Colon (tissue), 2 donors: ENCODE data around the gene BEND3.

Experiments
- FAIRE-seq: peaks from 2 replicates; lab custom pipeline; 2012; peaks lifted over from hg19 to GRCh38; lab: Jason Lieb, UNC
- donor health status: control.
- donor health status: control.

Gene BEND3

GRCh38 chr6:107083047-107083768, 32.1 kb downstream of the BEND3 start:
- no peak for FAIRE-seq

GRCh38 chr6:107082045-107082444, 33.3 kb downstream of the BEND3 start:
- FAIRE-seq: no peak

GRCh38 chr6:107080036-107080435, 35.3 kb downstream of the BEND3 start:
- no peak for FAIRE-seq

- FAIRE-seq: no peak
These were observed 35.9 kb downstream of the BEND3 start for GRCh38 chr6:107079429-107079828.

GRCh38 chr6:107077710-107078109, 37.6 kb downstream of the BEND3 start:
- FAIRE-seq: no peak

- no peak for FAIRE-seq
These were observed 39.3 kb downstream of the BEND3 start for GRCh38 chr6:107075951-107076381.

- FAIRE-seq: no peak
These were observed 44.6 kb downstream of the BEND3 start for GRCh38 chr6:107070686-107071085.

- no peak for FAIRE-seq
These were observed 45.4 kb downstream of the BEND3 start for GRCh38 chr6:107069631-107070548.

GRCh38 chr6:107068691-107069630, 46.4 kb downstream of the BEND3 start:
- FAIRE-seq: no peak

GRCh38 chr6:107066697-107067659, 48.3 kb downstream of the BEND3 start:
- FAIRE-seq: no peak

- FAIRE-seq: no peak
These were observed 50.7 kb downstream of the BEND3 start for GRCh38 chr6:107064579-107065065.

- FAIRE-seq: no peak
These were observed 52.6 kb downstream of the BEND3 start for GRCh38 chr6:107062691-107063090.

- FAIRE-seq: no peak
These were observed 53.9 kb downstream of the BEND3 start for GRCh38 chr6:107061125-107062020.

- no peak for FAIRE-seq
These were observed 54.6 kb downstream of the BEND3 start for GRCh38 chr6:107060704-107061103.

GRCh38 chr6:107059606-107060005, 55.7 kb downstream of the BEND3 start:
- no peak for FAIRE-seq

GRCh38 chr6:107057679-107058078, 57.6 kb downstream of the BEND3 start:
- no peak for FAIRE-seq

- FAIRE-seq: no peak
These were observed 58.5 kb downstream of the BEND3 start for GRCh38 chr6:107056796-107057195.

GRCh38 chr6:107047807-107048206, 67.5 kb downstream of the BEND3 start:
- no peak for FAIRE-seq

- no peak for FAIRE-seq
These were observed 69.3 kb downstream of the BEND3 start for GRCh38 chr6:107045826-107046675.
